ENCODE results near the gene EXOC6B.

Gene EXOC6B

GRCh38 chr2:72148837-72149555, 676.8 kb downstream of the EXOC6B start:
- Histone ChIP-seq H2AFZ (ENCODE audit: low read length) (peak overlapping the region; percentile 77), H3K9me3 (replicated peaks; ENCODE audit: insufficient read depth, low read length) (no peaks in the 10 kb centered on the region), H3K4me2 (ENCODE audit: low read depth, low read length) (peak overlapping the region; percentile 99), H3K4me3 (ENCODE audit: low read length) (peak overlapping the region; percentile 73), H3K36me3 (replicated peaks; ENCODE audit: insufficient read depth, low read length) (no peaks in the 10 kb centered on the region), H3K79me2 (ENCODE audit: low read length) (no peaks in the 10 kb centered on the region), H3K9me2 (replicated peaks; ENCODE audit: insufficient read depth, low read length) (no peaks in the 10 kb centered on the region), H4K20me1 (ENCODE audit: insufficient read depth, low read length) (no peaks in the 10 kb centered on the region), H3K27me3 (replicated peaks; ENCODE audit: insufficient read depth, low read length) (peaks cover 19% of the 10 kb centered on the region), H3K4me1 (ENCODE audit: low read length) (peaks cover 8% of the 10 kb centered on the region; the same call in 1 of the 2 replicates), H3K27ac (ENCODE audit: low read length) (no peak overlapping the region), H3F3A (ENCODE audit: insufficient read depth, low read length) (no peaks in the 10 kb centered on the region), H3K9ac (ENCODE audit: low read length) (no peak overlapping the region)
- no peak for TF ChIP-seq CTCF (IDR thresholded peaks at IDR 0.05; ENCODE audit: low read length)
- no peak for TF ChIP-seq EZH2 (optimal IDR thresholded peaks at IDR 0.05; ENCODE audit: low read depth, low read length)
- no peak for TF ChIP-seq EZH2phosphoT487 (IDR thresholded peaks at IDR 0.05; ENCODE audit: low read length)
- peak; percentile 58 for DNase-seq

- peak; percentile 28 for DNase-seq
- Histone ChIP-seq H3K9ac (ENCODE audit: low read length) (no peak overlapping the region), H3K79me2 (ENCODE audit: low read length) (no peaks in the 10 kb centered on the region), H3K9me3 (replicated peaks; ENCODE audit: insufficient read depth, low read length) (no peaks in the 10 kb centered on the region), H3K36me3 (replicated peaks; ENCODE audit: insufficient read depth, low read length) (no peaks in the 10 kb centered on the region), H3K4me2 (ENCODE audit: low read depth, low read length) (peak overlapping the region; percentile 90), H3K27ac (ENCODE audit: low read length) (no peak overlapping the region), H2AFZ (ENCODE audit: low read length) (peak overlapping the region; percentile 20; the same call in 1 of the 2 replicates), H4K20me1 (ENCODE audit: insufficient read depth, low read length) (no peaks in the 10 kb centered on the region), H3K27me3 (replicated peaks; ENCODE audit: insufficient read depth, low read length) (peaks cover 19% of the 10 kb centered on the region), H3F3A (ENCODE audit: insufficient read depth, low read length) (no peaks in the 10 kb centered on the region), H3K4me1 (ENCODE audit: low read length) (peaks cover 8% of the 10 kb centered on the region; the same call in 1 of the 2 replicates), H3K4me3 (ENCODE audit: low read length) (peak overlapping the region; percentile 73), H3K9me2 (replicated peaks; ENCODE audit: insufficient read depth, low read length) (no peaks in the 10 kb centered on the region)
- TF ChIP-seq CTCF (IDR thresholded peaks at IDR 0.05; ENCODE audit: low read length) (no peak), EZH2phosphoT487 (IDR thresholded peaks at IDR 0.05; ENCODE audit: low read length) (no peak), EZH2 (optimal IDR thresholded peaks at IDR 0.05; ENCODE audit: low read depth, low read length) (no peak)
These were observed 677.6 kb downstream of the EXOC6B start for GRCh38 chr2:72148003-72148836.

GRCh38 chr2:72147303-72147971, 678.4 kb downstream of the EXOC6B start, which contains the start of gene CYP26B1:
Gene CYP26B1, minus strand, starts transcription at chr2:72147862. Its CDS starts 28 bp downstream, at chr2:72147834.
- Histone ChIP-seq H3K79me2 (ENCODE audit: low read length) (no peaks in the 10 kb centered on the region), H3K4me2 (ENCODE audit: low read depth, low read length) (peak within 1 kb of the TSS; percentile 90), H3K4me1 (ENCODE audit: low read length) (peaks cover 8% of the 10 kb centered on the region; the same call in 1 of the 2 replicates), H3K27ac (ENCODE audit: low read length) (no peak within 1 kb of the TSS), H3K9me3 (replicated peaks; ENCODE audit: insufficient read depth, low read length) (no peaks in the 10 kb centered on the region), H4K20me1 (ENCODE audit: insufficient read depth, low read length) (no peaks in the 10 kb centered on the region), H2AFZ (ENCODE audit: low read length) (peak within 1 kb of the TSS; percentile 20; the same call in 1 of the 2 replicates), H3K9me2 (replicated peaks; ENCODE audit: insufficient read depth, low read length) (no peaks in the 10 kb centered on the region), H3K4me3 (ENCODE audit: low read length) (peak within 1 kb of the TSS; percentile 73), H3K9ac (ENCODE audit: low read length) (no peak within 1 kb of the TSS), H3F3A (ENCODE audit: insufficient read depth, low read length) (no peaks in the 10 kb centered on the region), H3K27me3 (replicated peaks; ENCODE audit: insufficient read depth, low read length) (peaks cover 19% of the 10 kb centered on the region), H3K36me3 (replicated peaks; ENCODE audit: insufficient read depth, low read length) (no peaks in the 10 kb centered on the region)
- DNase-seq = no peak
- TF ChIP-seq EZH2 (optimal IDR thresholded peaks at IDR 0.05; ENCODE audit: low read depth, low read length) = no peak
- no peak for TF ChIP-seq EZH2phosphoT487 (IDR thresholded peaks at IDR 0.05; ENCODE audit: low read length)
- no peak for TF ChIP-seq CTCF (IDR thresholded peaks at IDR 0.05; ENCODE audit: low read length)

All from MM.1S (cell line).